OCI-LY1 (cell line): Measurements from ENCODE around the gene OXLD1.

Source experiments
- CTCF ChIP-seq: fragments of 200-600 bp; sonication (generic), shearing (Covaris generic); IDR thresholded peaks from 2 replicates; pipeline ENCODE4 v1.5.1; 2017; ENCODE audit warnings: mild to moderate bottlenecking, antibody characterized with exemption, low read length, moderate library complexity, mixed read lengths
- EZH2 ChIP-seq: fragments of 200-600 bp; sonication (generic), shearing (Covaris generic); IDR thresholded peaks from 2 replicates; pipeline ENCODE4 v1.8.0; 2017; ENCODE audit warnings: borderline replicate concordance, mixed run types, mild to moderate bottlenecking, antibody characterized with exemption, low read length, moderate library complexity, mixed read lengths

DNA sequence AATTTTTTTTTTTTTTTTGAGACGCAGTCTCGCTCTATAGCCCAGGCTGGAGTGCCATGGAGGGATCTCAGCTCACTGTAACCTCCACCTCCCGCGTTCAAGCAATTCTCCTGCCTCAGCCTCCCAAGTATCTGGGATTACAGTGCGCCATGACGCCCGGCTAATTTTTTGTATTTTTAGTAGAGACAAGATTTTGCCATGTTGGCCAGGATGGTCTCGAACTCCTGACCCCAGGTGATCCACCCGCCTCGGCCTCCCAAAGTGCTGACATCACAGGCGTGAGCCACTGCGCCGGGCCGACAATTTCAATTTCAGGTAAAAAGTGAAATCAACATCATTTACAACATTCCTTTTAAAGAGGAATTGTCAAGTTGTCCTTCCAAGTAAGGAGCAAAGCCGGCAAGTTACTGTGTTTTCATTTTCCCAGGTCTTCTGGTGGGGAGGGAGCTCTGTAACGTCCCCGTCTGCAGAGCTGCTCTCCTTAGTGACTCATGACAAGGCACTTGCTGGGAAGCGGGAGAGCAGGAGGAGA is 30.4 kb downstream of the OXLD1 start:
- TF ChIP-seq CTCF (no peak), EZH2 (no peak)
